HG03064 (cell line): Measurements from ENCODE around the gene PRR5L.

Experiments used
- ATAC-seq: cut with Tn5 transposase; IDR thresholded peaks from one replicate; pipeline ENCODE4 v1.9.1; 2021; ENCODE audit warnings: low read depth; ENCODE audit not compliant: unreplicated experiment

PRR5L gene

GRCh38 chr11:36398231-36398953, 102.3 kb downstream of the PRR5L start:
- ATAC-seq, result no peak

- ATAC-seq, result no peak
These were observed 103.1 kb downstream of the PRR5L start for GRCh38 chr11:36399236-36399635.

- ATAC-seq, result no peak
These were observed 103.7 kb downstream of the PRR5L start for GRCh38 chr11:36399745-36400144.

- no peak for ATAC-seq
These were observed 104.8 kb downstream of the PRR5L start for GRCh38 chr11:36400766-36401455.

GRCh38 chr11:36402568-36403170, 106.6 kb downstream of the PRR5L start:
- ATAC-seq, result no peak

GRCh38 chr11:36403661-36404060, 107.6 kb downstream of the PRR5L start:
- no peak for ATAC-seq

- no peak for ATAC-seq
These were observed 108.7 kb downstream of the PRR5L start for GRCh38 chr11:36404831-36405230.

- ATAC-seq, result no peak
These were observed 109.7 kb downstream of the PRR5L start for GRCh38 chr11:36405585-36406367.

- no peak for ATAC-seq
These were observed 111.3 kb downstream of the PRR5L start for GRCh38 chr11:36407356-36407755.

GRCh38 chr11:36408498-36409136, 112.5 kb downstream of the PRR5L start:
- no peak for ATAC-seq

- ATAC-seq, result no peak
These were observed 113.2 kb downstream of the PRR5L start for GRCh38 chr11:36409152-36409816.

- peak; percentile 59 for ATAC-seq
These were observed 115.1 kb downstream of the PRR5L start for GRCh38 chr11:36411202-36411640.

- no peak for ATAC-seq
These were observed 116.8 kb downstream of the PRR5L start for GRCh38 chr11:36412781-36413383.

- no peak for ATAC-seq
These were observed 121.1 kb downstream of the PRR5L start for GRCh38 chr11:36417154-36417553.

GRCh38 chr11:36419791-36420424, 123.8 kb downstream of the PRR5L start:
- no peak for ATAC-seq

- no peak for ATAC-seq
These were observed 125.6 kb downstream of the PRR5L start for GRCh38 chr11:36421546-36422155.

GRCh38 chr11:36425561-36426081, 129.5 kb downstream of the PRR5L start:
- no peak for ATAC-seq

GRCh38 chr11:36426226-36426848, 130.2 kb downstream of the PRR5L start:
- no peak for ATAC-seq
